A673 (cell line): ENCODE measurements around the gene MYOG. TPM values are rescaled to one million over a fixed set of nuclear protein-coding genes. Genes with fewer than 3 reads are reported as not detected.

Experiments used
- BruUV-seq: library from RNA; stranded (reverse); fragments of 400-500 nt; replicated peaks from 2 replicates; lab custom pipeline; 2021; lab: Mats Ljungman, UMichigan
- CTCF ChIA-PET: fragments of 300-600 bp; sonication (Branson Sonifier 250); formaldehyde crosslinking; loops from one replicate; lab custom pipeline; 2022; ENCODE audit warnings: antibody characterized with exemption; lab: Charles Lee
- POLR2A ChIA-PET: fragments of 300-600 bp; sonication (Branson Sonifier 250); formaldehyde crosslinking; loops from one replicate; lab custom pipeline; 2022; ENCODE audit warnings: antibody characterized with exemption; ENCODE audit not compliant: low non-redundant PET; lab: Charles Lee
- DNase-seq: peaks from one replicate; pipeline ENCODE4 v3.0.0-alpha.2; 2015; ENCODE audit warnings: low spot score
- H3K27ac ChIP-seq: fragments of 200-600 bp; sonication (generic); 2 replicates; pipeline ENCODE4 v1.5.1; 2016; ENCODE audit warnings: mixed run types, low read depth, mild to moderate bottlenecking, mixed read lengths, antibody characterized with exemption, low read length; ENCODE audit not compliant: poor library complexity, severe bottlenecking
- H3K27me3 ChIP-seq: fragments of 200-600 bp; sonication (generic); replicated peaks from 2 replicates; pipeline ENCODE4 v1.6.1; 2017; ENCODE audit warnings: mixed run types, low read depth, mild to moderate bottlenecking, mixed read lengths, antibody characterized with exemption, low read length; ENCODE audit not compliant: insufficient read depth, poor library complexity
- H3K36me3 ChIP-seq: fragments of 200-600 bp; sonication (generic); 2 replicates; pipeline ENCODE4 v1.6.1; 2016; ENCODE audit warnings: mixed run types, mild to moderate bottlenecking, mixed read lengths, antibody characterized with exemption, low read length; ENCODE audit not compliant: insufficient read depth, poor library complexity, severe bottlenecking
- H3K4me1 ChIP-seq: fragments of 200-600 bp; sonication (generic); 2 replicates; pipeline ENCODE4 v1.6.1; 2017; ENCODE audit warnings: mixed run types, mild to moderate bottlenecking, mixed read lengths, antibody characterized with exemption, low read length; ENCODE audit not compliant: insufficient read depth, poor library complexity, severe bottlenecking
- H3K4me3 ChIP-seq: fragments of 200-600 bp; sonication (generic); 2 replicates; pipeline ENCODE4 v1.5.1; 2016; ENCODE audit warnings: low read depth, mixed run types, mild to moderate bottlenecking, mixed read lengths, low read length; ENCODE audit not compliant: poor library complexity, severe bottlenecking
- H3K9me3 ChIP-seq: fragments of 200-600 bp; sonication (generic); 2 replicates; pipeline ENCODE4 v1.6.1; 2016; ENCODE audit warnings: mixed run types, low read depth, mild to moderate bottlenecking, mixed read lengths, antibody characterized with exemption, low read length; ENCODE audit not compliant: poor library complexity, severe bottlenecking
- CTCF ChIP-seq: fragments of 300-800, 200-600 bp; sonication (generic); conservative IDR thresholded peaks from 2 replicates; pipeline ENCODE4 v1.5.1; 2017; ENCODE audit warnings: low read depth, mild to moderate bottlenecking, antibody characterized with exemption, low read length, moderate library complexity, mixed read lengths
- EZH2 ChIP-seq: fragments of 200-600 bp; sonication (generic); IDR thresholded peaks from 2 replicates; pipeline ENCODE4 v1.6.1; 2017; ENCODE audit warnings: borderline replicate concordance, low read depth, mild to moderate bottlenecking, mixed read lengths, antibody characterized with exemption, low read length; ENCODE audit not compliant: poor library complexity, severe bottlenecking
- intact Hi-C: fragments of 100-400 bp; cut with micrococcal nuclease; formaldehyde crosslinking; loops from one replicate; pipeline ENCODE4 v1.10.0; 2022; ENCODE audit not compliant: unreplicated experiment
- total RNA-seq: library from RNA; stranded (reverse); gene quantifications from 2 replicates; pipeline ENCODE4 v1.2.3, GENCODE V29; 2021

Gene MYOG
- total RNA-seq, 1 experiment from 2014 or later = not detected

- Histone ChIP-seq H3K9me3 (no peaks in the 10 kb centered on the region), H3K4me1 (peaks cover 2% of the 10 kb centered on the region), H3K27ac (no peak overlapping the region), H3K27me3 (peaks cover 73% of the 10 kb centered on the region), H3K36me3 (no peaks in the 10 kb centered on the region), H3K4me3 (no peak overlapping the region)
- TF ChIP-seq CTCF = no peak
- no peak for TF ChIP-seq EZH2
- no TSS peak for BruUV-seq
- intact Hi-C loops = no loop called here
- ChIA-PET CTCF (no interaction called here), POLR2A (no interaction called here)
- no peak for DNase-seq
These were observed 27.5 kb upstream of the MYOG start for GRCh38 chr1:203113308-203113707.

- DNase-seq = no peak
- no peak overlapping the region for H3K4me3 ChIP-seq
- POLR2A ChIA-PET = no interaction called here
- no peak overlapping the region for H3K27ac ChIP-seq
- no TSS peak for BruUV-seq
- CTCF ChIA-PET = no interaction called here
- peaks cover 76% of the 10 kb centered on the region for H3K27me3 ChIP-seq
- H3K9me3 ChIP-seq = no peaks in the 10 kb centered on the region
- intact Hi-C loops = no loop called here
- no peak for TF ChIP-seq EZH2
- no peak for TF ChIP-seq CTCF
- H3K36me3 ChIP-seq = no peaks in the 10 kb centered on the region
- H3K4me1 ChIP-seq = no peaks in the 10 kb centered on the region
These were observed 26.7 kb upstream of the MYOG start for GRCh38 chr1:203112475-203112874.

- intact Hi-C loops = no loop called here
- Histone ChIP-seq H3K4me1 (no peaks in the 10 kb centered on the region), H3K36me3 (no peaks in the 10 kb centered on the region), H3K9me3 (peaks cover 4% of the 10 kb centered on the region), H3K4me3 (no peak overlapping the region), H3K27me3 (peaks cover 39% of the 10 kb centered on the region), H3K27ac (no peak overlapping the region)
- no peak for DNase-seq
- BruUV-seq = no TSS peak
- POLR2A ChIA-PET = no interaction called here
- no peak for TF ChIP-seq EZH2
- no peak for TF ChIP-seq CTCF
- CTCF ChIA-PET = interaction anchor here (0.6 kb wide), 1 partner anchor 21 kb away, joined by 3 read pairs; no protein-coding TSS in a partner anchor
These were observed 19.1 kb upstream of the MYOG start for GRCh38 chr1:203104789-203105390.
